Prostate gland (tissue), 2 donors: Measurements from ENCODE around the gene SLC7A7. TPM values are rescaled to one million over a fixed set of nuclear protein-coding genes. Genes with fewer than 3 reads are reported as not detected.

ENCODE experiments used
- DNase-seq: peaks from one replicate; pipeline ENCODE4 v3.0.0-alpha.2; 2019; ENCODE audit warnings: low spot score
- H3K27ac ChIP-seq, 2 donors: fragments of 200-600 bp; sonication (generic); 2 replicates each; pipeline ENCODE4 v1.5.1; 2017 to 2019
- H3K27me3 ChIP-seq: fragments of 200-600 bp; sonication (generic); replicated peaks from 2 replicates; pipeline ENCODE4 v1.5.1; 2019; ENCODE audit not compliant: insufficient read depth
- H3K36me3 ChIP-seq, 2 donors: fragments of 200-600 bp; sonication (generic); 1 replicate in 1 of 2; 2 replicates in 1 of 2; pipeline versions ENCODE4 v1.5.1 to v1.8.1; 2017 to 2019
- H3K4me1 ChIP-seq: fragments of 200-600 bp; sonication (generic); replicated peaks from 2 replicates; pipeline ENCODE4 v1.5.1; 2019
- H3K4me3 ChIP-seq, 2 donors: fragments of 200-600 bp; sonication (generic); 2 replicates each; pipeline ENCODE4 v1.5.1; 2017 to 2019
- H3K9me3 ChIP-seq: fragments of 200-600 bp; sonication (generic); 2 replicates; pipeline ENCODE4 v1.5.1; 2017
- CTCF ChIP-seq, 4 experiments: fragments of 200-600 bp in 2 of 4; fragments of 450-650 bp in 2 of 4; sonication (generic) in 2 of 4; IDR thresholded peaks; 1 replicate in 3 of 4; 2 replicates in 1 of 4; pipeline ENCODE4 v1.5.1; 2016 to 2019; ENCODE audit warnings: antibody characterized with exemption in 4 of 4, mild to moderate bottlenecking in 2 of 4, moderate library complexity in 2 of 4
- POLR2A ChIP-seq: fragments of 450-650 bp; IDR thresholded peaks from one replicate; pipeline ENCODE4 v1.6.1; 2016; ENCODE audit warnings: antibody characterized with exemption, mild to moderate bottlenecking
- POLR2AphosphoS5 ChIP-seq: sonication (generic); formaldehyde crosslinking; IDR thresholded peaks from one replicate; pipeline ENCODE4 v1.6.1; 2017; ENCODE audit warnings: antibody characterized with exemption
- WGBS: methylation state at CpG from one replicate; pipeline ENCODE4 v1.1.5; 2018; 5-methylcytosine and 5-hydroxymethylcytosine counted together
- intact Hi-C: fragments of 100-400 bp; cut with DNase I; formaldehyde crosslinking; loops from one replicate; pipeline ENCODE4 v1.14.2; 2022
- total RNA-seq, 2 donors: library from RNA; depleted of rRNA; stranded (reverse); fragments of >200 nt; gene quantifications; one replicate each; pipeline ENCODE4 v1.1.0, GENCODE V29; 2016

The SLC7A7 gene
- total RNA-seq, 2 donors from 2014 or later = 4.6 to 8.1 TPM

GRCh38 chr14:22820731-22821130 is 5.5 kb upstream of the SLC7A7 start:
- intact Hi-C loops = loop anchor here (10.0 kb wide), 1 partner anchor 166 kb away; no protein-coding TSS in a partner anchor
- H3K4me3 ChIP-seq = no peak overlapping the region
- no peak for DNase-seq
- no peaks in the 10 kb centered on the region for H3K27me3 ChIP-seq
- H3K4me1 ChIP-seq = no peaks in the 10 kb centered on the region
- H3K36me3 ChIP-seq = no peaks in the 10 kb centered on the region
- H3K27ac ChIP-seq = no peak overlapping the region
- WGBS = 91% methylated on average over 1 of the region's 1 CpG
- H3K9me3 ChIP-seq = no peaks in the 10 kb centered on the region
- TF ChIP-seq POLR2AphosphoS5 = no peak
- no peak for TF ChIP-seq POLR2A
- TF ChIP-seq CTCF (IDR thresholded peaks at IDR 0.05) = no peak

GRCh38 chr14:22819151-22819988 is 4.1 kb upstream of the SLC7A7 start:
- 33% methylated on average over 10 of the region's 10 CpGs for WGBS
- no peak for DNase-seq
- TF ChIP-seq POLR2AphosphoS5 (no peak), CTCF (IDR thresholded peaks at IDR 0.05) (no peak), POLR2A (no peak)
- no peak overlapping the region for H3K4me3 ChIP-seq
- intact Hi-C loops = no loop called here
- H3K9me3 ChIP-seq = no peaks in the 10 kb centered on the region
- H3K4me1 ChIP-seq = no peaks in the 10 kb centered on the region
- H3K27me3 ChIP-seq = no peaks in the 10 kb centered on the region
- no peaks in the 10 kb centered on the region for H3K36me3 ChIP-seq
- peak overlapping the region; percentile 23 to 38 for H3K27ac ChIP-seq

- H3K27me3 ChIP-seq = no peaks in the 10 kb centered on the region
- no peaks in the 10 kb centered on the region for H3K36me3 ChIP-seq
- intact Hi-C loops = no loop called here
- H3K9me3 ChIP-seq = no peaks in the 10 kb centered on the region
- WGBS = 86% methylated on average over 7 of the region's 7 CpGs
- no peak overlapping the region for H3K27ac ChIP-seq
- no peak overlapping the region for H3K4me3 ChIP-seq
- DNase-seq = no peak
- TF ChIP-seq CTCF (IDR thresholded peaks at IDR 0.05) = no peak
- TF ChIP-seq POLR2AphosphoS5 = no peak
- no peak for TF ChIP-seq POLR2A
- H3K4me1 ChIP-seq = no peaks in the 10 kb centered on the region
These were observed 862 bp downstream of the SLC7A7 start for GRCh38 chr14:22814373-22814772.

- no peak for TF ChIP-seq POLR2AphosphoS5
- TF ChIP-seq CTCF (IDR thresholded peaks at IDR 0.05) = no peak
- TF ChIP-seq POLR2A = no peak
- WGBS = 81% methylated on average over 9 of the region's 9 CpGs
- intact Hi-C loops = no loop called here
- H3K36me3 ChIP-seq = no peaks in the 10 kb centered on the region
- H3K4me3 ChIP-seq = no peak overlapping the region
- DNase-seq = no peak
- H3K9me3 ChIP-seq = no peaks in the 10 kb centered on the region
- H3K27me3 ChIP-seq = no peaks in the 10 kb centered on the region
- no peak overlapping the region for H3K27ac ChIP-seq
- H3K4me1 ChIP-seq = no peaks in the 10 kb centered on the region
These were observed 2.1 kb downstream of the SLC7A7 start for GRCh38 chr14:22813145-22813544.

GRCh38 chr14:22812744-22813143 is 2.5 kb downstream of the SLC7A7 start:
- no peak for TF ChIP-seq POLR2A
- no peak for TF ChIP-seq POLR2AphosphoS5
- no peak for TF ChIP-seq CTCF (IDR thresholded peaks at IDR 0.05)
- H3K9me3 ChIP-seq = no peaks in the 10 kb centered on the region
- H3K4me1 ChIP-seq = no peaks in the 10 kb centered on the region
- H3K27me3 ChIP-seq = no peaks in the 10 kb centered on the region
- no peak overlapping the region for H3K4me3 ChIP-seq
- intact Hi-C loops = no loop called here
- WGBS = 83% methylated on average over 4 of the region's 4 CpGs
- DNase-seq = no peak
- H3K27ac ChIP-seq = no peak overlapping the region
- no peaks in the 10 kb centered on the region for H3K36me3 ChIP-seq
